IPS DF 4.7 (cell line): ENCODE measurements around the gene ROBO1.

Experiments
- DNase-seq: peaks from one replicate; pipeline ENCODE4 v3.0.0-alpha.2; 2013; ENCODE audit warnings: low spot score; ENCODE audit errors: extremely low read depth

Gene ROBO1

DNA sequence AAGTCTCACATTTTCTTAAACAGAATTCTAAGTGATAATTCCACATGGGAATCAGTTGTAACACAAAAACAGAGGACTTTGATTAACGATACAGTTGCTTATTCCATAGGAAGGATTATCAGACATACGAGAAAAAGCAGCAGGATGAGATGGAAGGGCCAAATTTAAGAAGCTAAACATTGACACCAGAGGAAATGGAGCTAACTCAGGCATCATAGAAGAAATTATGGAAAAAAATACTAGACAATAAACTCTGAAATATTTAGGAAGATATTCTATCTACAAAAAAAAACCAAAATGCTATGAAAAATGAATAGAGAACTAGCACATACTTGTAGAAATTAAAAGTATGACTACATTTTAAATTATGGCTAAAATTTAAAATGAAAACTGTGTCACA is 776.1 kb downstream of the ROBO1 start:
- DNase-seq, result no peak

DNA sequence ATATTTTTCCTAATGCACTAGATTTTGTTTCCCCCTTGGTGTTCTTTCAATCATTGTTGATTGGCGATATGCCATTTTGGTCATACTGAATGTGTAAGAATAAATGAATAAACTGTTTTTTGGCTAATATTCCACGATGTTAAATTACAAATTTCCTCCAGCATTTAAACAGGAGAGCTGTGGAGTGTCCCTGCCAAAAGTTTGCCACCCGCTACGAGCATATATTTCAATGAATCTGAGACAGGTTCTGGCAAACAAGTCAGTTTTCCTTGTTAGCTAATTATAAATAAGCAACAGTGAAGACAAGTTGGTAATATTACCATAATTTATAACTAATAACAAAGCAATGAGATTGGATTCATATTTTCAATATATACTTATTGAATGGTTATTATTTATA is 777.6 kb downstream of the ROBO1 start:
- no peak for DNase-seq

DNA sequence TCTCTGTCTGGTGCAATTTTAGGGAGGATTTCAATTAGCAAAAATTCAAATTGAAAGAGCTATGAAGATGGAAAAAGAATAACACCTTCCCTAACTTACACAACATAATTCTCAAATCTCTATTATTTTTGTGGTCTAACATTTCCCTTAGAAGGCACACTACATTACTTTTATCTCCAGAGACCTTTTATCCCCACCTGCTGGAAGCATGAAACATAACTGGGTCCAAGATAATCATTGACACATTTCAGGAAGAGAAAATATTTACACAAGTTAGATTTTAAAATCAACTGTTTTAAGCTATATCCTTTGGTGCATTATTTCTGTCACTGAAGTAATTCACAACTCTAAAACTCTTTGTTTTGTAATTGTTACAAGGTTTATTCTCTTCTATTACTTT is 779.5 kb downstream of the ROBO1 start:
- no peak for DNase-seq

DNA sequence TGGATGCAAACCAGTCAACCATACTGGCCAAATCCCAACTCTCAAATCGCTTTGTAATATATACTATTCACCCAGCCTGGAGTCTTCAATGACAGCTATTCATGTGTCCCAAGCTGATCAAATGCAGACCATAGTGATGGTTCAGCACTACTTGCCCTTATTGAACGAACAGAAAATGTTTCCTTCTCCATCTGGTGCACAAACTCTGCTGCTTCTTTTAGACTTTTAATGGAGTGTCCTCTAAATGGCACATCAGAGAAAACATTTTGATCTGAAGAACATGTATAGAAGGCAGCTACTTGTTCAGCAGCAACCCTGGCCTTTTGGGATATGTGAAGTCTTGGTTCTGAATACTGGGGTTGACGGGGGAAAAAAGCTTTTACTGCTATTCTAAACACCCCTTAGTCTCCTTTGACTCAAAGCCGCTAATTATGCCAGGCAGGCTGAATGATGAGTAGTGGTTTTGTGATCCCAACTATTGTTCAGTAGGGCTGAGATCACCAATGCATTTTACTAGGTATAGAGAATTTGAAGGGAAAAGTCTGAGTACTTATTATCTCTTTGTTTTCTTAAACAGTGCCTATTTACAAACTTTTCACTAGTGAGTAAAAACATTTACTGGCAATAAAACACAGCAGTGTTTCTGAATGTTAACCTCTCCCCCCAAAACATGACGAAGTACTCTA is 781.2 kb downstream of the ROBO1 start:
- no peak for DNase-seq

DNA sequence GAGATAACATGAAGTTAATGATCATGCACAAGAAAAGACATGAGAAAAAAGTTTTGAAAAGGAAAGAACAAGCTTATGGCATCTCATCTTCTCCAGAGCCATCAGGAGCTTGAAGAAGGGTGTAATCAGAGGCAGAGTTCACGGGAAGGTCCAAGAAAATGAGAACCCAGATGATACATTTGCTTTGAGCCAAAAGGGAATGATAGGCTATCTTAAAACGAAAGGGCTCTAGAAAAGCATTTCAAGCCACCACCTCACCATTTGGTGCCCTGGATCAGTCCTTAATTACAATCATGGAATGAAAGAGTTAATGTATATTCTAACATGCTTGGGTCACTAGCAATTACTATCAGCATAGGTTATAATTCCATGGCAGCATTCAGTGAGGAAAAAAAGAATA is 781.8 kb downstream of the ROBO1 start:
- no peak for DNase-seq

DNA sequence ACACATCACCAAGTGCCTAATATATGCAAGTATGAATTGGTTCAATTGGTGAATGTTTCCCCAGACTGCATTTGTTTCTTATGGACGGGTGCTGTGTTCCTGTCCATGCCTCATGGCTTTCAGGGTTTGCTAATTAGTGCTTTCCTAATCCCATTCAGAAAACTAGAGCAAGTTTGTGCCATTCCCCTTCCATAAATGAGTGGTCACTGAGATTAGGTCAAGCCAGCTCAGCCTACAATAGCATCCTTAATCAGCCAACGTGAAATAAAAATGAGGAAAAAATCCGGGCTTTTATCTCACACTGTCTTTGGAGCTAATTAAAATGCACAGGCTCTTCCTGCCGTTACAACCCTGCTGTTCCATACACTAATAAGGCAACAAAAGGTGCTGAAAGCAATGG is 788.8 kb downstream of the ROBO1 start:
- no peak for DNase-seq

DNA sequence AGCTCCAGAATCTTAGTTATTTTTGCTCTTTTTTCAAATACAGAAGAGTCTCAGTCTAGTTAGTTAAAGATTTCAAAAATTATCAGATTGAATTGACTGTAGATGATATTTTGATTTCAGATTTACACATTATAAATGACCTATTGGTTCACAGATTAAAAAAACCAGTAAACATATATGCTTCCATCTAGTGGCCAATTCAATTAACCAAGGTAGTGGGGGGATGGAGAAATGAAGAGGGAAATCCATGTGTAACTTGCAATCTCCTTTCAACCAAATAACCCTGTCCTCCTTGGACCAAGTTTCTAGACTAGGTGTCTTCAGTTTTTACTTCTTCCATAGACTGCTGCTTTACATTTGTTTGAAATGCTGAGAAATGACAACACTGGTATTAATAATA is 789.8 kb downstream of the ROBO1 start:
- no peak for DNase-seq

DNA sequence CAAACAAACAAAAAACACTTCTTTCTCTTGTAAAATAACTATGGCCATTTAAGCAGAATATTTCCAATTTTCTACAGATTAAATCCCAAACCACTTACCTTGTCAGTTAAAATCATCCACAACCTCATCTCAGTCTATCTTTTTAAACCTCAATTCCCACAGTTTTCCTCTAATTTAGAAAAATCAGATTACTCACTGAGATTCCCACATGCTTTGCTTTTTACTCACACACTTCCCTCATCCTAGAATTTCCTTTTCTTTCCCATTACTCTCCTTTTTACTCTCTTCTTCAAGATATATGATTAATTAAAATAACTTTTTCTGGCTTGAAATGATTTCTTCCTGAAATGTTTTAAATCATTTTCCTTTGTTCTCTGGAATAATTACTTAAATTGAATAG is 790.7 kb downstream of the ROBO1 start:
- no peak for DNase-seq

DNA sequence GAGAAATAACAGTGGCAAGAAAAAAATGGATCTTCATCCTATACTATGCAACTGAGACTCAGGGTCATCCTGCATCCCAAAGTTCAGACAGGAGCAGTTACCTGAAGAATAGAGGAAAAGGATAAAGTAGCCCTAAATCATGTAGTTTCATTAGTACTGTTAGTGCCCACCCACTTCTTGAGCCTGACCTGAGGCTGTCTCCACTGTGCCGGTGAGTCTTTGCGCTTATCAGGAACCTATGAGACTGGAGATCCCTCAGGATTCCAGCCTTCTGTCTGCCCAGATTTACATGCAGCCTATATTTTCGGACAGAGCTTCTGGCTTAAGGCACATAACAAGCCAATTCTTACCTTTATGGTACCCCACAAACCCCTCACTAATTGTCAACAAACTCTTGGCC is 791.6 kb downstream of the ROBO1 start:
- DNase-seq, result no peak

DNA sequence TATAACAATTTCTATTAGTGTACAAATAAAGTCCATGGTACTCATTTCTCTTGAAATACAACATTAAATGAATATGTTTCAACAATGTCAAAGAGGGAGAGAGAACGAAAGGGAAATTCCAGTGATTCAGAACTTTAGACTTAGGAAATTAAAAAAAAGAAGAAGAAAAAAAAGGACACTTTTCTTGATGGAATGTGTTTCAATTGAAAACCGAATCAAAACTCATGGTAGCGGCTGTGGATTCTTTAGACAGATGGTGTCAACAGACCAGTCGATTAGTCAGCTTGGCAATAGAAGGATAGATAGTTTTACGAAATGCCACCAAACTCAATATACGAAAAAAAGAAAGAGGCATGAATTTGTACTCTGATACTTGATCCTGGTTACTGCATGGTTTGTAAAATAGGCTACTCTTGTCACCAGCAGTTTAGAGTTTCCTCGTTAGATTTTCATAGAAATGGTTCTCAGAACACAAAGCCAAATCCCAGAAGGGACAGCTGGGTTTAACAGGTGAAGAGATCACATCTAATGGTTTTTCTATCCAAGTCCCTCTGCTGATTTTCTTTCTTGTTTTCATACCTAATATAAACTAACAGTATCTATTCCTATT is 793.5 kb downstream of the ROBO1 start:
- DNase-seq, result no peak

DNA sequence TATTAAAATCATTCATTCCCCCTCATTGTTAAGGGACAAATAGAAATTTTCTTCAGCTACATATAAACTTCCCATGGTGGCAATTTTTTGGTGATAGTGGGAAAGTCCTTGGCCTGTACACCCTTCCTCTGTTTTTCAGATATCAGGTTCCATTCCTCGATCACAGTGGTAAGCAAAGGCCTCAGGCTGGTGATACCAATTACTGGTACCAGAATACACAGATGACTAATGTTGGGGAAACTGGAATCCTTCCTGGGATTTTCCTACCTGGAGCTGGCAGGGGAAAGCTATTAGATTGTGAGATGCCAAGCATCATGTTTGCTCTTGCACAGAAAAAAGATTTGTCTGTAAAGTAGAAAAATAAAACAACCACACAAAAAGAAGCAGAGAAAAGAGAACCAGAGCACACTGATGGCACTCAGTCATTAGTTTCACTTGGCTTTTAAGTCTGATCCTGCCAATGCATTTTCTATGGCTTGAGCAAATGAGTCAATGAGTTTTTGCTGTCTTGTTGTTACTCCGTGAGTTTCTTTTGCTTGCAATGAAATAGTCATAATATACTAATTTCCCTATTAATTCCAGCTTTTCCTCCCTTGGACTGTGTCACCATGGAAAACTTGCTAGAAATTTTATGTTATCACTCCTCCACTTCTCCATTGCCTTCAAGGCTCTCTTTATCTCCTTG is 795.0 kb downstream of the ROBO1 start:
- DNase-seq, result no peak

DNA sequence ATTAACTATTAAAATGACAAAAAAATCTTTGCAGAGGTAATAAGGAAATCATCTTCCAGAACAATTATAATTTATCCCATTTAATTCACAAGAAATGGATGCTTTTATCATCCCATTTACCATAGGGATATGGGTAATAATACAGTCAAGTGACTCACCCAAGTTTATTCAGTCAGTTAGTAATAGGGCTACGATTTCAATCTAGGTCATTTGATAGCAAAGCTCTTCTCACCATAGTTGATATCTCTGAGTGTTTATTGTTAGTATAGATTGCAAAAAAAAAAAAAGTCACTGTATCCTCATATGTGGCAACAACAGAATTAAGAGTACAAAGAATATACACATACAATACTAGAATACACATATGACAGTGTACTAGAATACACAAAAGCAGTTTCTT is 797.1 kb downstream of the ROBO1 start:
- DNase-seq, result no peak

DNA sequence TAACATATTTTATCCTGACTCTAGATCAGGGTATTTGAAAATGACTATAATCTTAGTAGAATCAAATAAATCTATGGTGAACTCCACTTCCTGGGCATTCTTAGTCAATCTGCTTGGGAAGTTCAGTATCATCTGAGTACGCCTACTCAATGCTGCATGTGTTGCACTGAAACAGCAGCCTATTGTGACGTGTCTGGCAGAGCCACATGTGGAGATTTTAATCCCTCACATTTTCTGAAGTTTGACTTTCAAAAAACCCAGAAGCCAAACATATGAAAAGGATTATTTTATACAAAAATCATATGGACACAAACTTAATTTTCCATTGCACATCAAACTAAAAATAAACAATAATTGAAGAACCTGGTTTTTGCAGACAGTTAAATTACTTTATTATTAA is 798.3 kb downstream of the ROBO1 start:
- no peak for DNase-seq

DNA sequence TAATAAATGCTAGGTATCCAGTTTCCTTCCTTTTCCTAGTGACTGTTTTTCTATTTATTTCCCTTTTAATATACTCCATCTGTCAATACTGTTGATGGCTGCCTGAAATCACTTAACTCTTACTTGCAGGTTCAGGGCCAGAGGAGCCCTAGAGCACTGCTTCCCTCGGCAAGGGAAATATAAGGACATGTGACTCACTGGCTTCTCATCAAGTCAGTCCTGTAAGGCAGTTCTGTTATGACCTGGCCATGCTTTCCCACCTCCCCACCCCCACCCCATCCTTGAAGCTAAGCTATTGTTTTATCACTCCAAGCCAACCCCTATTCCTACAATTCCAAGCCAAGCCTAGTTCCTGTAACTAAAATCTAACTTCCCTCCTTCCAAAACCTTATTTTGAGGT is 800.7 kb downstream of the ROBO1 start:
- no peak for DNase-seq

DNA sequence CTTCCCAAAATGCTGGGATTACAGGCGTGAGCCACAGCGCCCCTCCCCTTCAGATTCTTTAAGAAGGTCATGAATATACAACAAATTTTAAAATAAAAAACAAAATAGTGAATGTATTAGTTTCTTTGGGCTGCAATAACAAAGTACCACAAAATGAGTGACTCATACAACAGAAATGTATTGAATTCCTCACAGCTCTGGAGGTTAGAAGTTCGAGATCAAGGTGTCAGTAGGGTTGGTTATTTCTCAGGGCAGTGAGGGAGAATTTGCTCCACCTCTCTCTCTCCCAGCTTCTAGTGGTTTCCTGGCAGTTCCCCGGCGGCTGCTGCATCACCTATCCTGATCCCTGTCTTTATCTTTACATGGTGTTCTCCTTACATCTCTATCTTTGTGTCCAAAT is 804.0 kb downstream of the ROBO1 start:
- DNase-seq, result no peak

DNA sequence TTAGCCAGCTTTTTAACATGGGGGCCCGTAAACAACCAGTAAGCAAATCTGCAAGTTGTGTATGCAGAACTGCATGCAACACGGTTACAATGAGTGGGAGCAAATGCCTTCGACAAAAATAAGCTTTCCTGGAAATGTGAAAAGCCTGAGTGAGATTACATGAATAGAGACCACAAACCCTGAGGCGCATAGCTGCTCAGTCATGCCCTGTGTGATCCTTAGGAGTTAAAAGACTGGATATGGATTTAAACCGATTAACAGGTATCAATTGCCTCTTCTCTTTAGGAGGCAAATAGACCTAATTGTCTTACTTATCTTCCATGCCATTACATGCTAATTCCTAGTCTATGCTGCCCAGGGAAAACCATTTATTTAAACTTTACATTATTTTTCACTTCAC is 810.3 kb downstream of the ROBO1 start:
- no peak for DNase-seq

DNA sequence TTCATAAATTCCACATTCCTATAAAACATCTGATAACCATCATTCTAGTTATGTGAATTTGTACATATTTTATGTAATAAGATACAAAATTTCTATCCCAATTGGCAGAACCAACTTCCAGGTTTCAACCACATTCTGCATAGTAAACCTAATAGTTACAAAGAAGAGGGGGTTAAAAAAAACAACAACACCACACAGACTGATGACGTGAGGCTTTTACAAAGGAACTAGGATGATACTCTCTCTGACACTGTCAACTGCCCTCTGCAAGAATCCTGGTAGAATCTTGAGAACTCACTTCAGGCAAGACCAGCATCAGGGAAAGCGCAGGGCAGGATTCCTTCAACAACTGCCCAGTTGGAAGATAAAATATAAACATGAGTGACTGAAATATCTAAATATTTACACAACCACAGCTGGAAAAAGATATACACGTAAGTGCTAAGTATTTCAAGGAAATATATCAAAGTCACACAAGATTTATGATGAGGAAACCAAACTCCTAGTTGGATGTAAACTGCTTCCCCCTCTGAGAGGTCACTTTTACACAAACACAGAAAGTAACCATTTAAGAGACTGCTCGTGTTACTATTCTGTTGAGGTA is 816.4 kb downstream of the ROBO1 start:
- no peak for DNase-seq

DNA sequence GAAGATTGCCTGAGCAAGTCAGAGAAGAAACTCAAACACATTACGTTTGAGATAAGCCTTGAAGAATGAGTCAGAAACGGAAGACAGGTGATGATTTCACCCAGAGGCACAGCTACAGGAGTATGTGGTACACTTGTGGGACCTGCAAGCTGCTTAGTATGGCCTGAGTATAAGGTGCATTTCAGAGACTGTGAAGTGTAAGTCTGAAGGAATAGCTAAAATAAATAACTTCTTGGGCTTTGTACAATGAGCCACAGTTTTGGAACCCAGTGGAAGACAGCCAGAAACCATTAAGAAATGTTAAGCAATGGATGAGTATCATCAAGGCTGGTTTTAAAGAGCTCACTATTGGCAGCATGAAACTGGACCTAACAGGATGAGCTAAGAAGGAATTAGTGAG is 826.2 kb downstream of the ROBO1 start:
- no peak for DNase-seq

DNA sequence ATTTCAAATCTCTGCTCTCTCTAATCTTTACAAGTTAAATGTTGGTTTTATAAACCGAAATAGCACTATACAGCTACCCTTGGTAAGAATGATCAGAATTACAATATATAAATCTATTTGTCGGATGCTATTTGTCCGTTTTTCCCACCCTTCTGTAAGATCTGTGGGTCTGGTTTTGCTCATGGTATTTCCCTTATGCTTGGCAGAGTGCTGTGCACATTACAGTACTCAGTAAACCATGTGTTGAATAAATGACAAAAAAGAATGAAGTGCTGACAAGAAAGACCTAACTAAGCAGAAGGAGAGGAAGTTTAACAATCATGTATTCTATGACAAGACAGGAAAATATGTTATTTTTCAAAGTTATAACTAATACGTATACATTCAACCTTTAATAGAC is 827.2 kb downstream of the ROBO1 start:
- DNase-seq, result no peak

DNA sequence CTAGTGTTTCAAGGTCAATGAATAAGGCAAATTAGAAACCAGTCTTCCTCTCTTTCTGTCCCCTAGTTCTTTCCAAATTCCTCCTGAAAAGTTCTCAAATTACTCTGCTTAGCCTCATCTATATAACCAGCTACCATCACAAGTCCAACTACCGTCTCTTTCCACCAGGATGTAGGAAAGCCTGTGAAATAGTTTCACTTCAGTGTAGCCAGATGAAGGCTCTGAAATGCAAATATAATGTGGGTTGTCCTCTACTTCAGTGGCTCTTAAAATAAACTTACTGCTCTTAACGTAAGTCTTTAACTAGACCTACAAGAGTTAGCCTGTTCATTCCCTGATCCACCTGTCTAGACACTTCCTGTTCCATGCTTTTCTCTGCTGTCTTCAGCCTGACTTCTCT is 827.7 kb downstream of the ROBO1 start:
- DNase-seq, result no peak

DNA sequence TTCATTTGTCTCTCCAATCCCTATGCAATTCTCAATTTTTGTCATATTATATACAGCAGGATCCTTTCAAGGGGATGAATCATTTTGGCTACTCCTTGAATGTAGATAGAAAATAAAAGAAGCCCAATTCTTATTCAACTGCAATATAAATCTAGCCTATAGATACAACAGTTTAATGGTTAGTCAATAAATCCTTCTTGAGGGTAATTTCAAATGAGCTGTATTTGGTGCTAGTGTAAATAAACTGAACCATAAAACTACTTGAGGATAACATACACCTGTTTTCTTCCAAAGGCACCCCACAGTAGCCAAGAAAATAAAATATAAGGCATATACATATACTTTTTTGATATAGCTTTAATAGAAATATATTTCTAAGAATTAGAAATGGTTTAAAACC is 830.3 kb downstream of the ROBO1 start:
- no peak for DNase-seq

DNA sequence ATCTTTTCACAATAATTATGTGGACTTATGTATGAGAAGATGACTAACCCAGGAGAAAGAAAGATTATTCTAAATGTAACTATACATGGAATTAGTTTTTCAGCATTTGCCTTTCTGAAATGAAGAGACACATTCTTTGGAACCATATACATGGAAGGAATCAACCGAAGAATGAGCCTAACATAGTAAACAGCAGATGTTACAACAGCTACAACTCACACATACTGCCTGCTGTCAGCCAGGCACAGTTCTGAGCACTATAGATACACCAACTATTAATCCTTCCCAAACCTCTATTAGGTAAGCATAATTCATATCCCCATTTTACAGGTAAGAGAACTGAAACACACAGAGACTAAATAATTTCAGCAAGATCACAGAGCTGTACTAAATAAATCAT is 840.0 kb downstream of the ROBO1 start:
- DNase-seq, result no peak

DNA sequence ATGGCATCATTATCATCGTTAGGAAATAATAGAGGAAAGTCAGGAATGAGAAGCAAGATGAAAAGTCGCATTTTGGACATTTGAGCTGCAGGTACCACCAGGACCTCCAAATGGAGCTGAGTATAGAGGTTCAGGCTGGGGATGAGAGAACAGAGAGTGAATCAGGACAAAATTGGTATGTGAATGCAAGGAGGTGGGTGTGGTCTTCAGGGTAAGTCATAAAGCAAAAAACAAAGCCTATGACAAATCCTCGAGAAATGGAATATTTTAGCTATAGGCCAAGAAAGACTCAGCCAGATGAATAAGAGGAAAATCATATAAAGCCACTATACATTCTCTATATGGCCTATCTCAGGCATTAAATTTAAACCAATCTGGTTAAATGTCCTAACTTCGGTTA is 841.3 kb downstream of the ROBO1 start:
- no peak for DNase-seq
